H9 (cell line): Measurements from ENCODE around the gene SLC12A2. TPM values are rescaled to one million over a fixed set of nuclear protein-coding genes. Genes with fewer than 3 reads are reported as not detected.

ENCODE experiments used
- DNase-seq: peaks from one replicate; pipeline ENCODE4 v3.0.0-alpha.2; 2017
- H2AFZ ChIP-seq: one replicate; pipeline ENCODE4 v1.6.1; 2013; ENCODE audit warnings: mild to moderate bottlenecking, low read length, control low read depth, moderate library complexity
- H2AK5ac ChIP-seq: 2 replicates; pipeline ENCODE4 v1.6.1; 2013; ENCODE audit warnings: low read length, control low read depth, mixed read lengths; ENCODE audit not compliant: insufficient read length
- H2BK120ac ChIP-seq: one replicate; pipeline ENCODE4 v1.6.1; 2013; ENCODE audit warnings: low read depth, mild to moderate bottlenecking, low read length, control low read depth, inconsistent platforms; ENCODE audit not compliant: poor library complexity, severe bottlenecking
- H2BK12ac ChIP-seq: 2 replicates; pipeline ENCODE4 v1.6.1; 2013; ENCODE audit warnings: low read length, control low read depth, mixed read lengths, low read depth; ENCODE audit not compliant: insufficient read length
- H2BK15ac ChIP-seq: 2 replicates; pipeline ENCODE4 v1.6.1; 2013; ENCODE audit warnings: low read depth, low read length, control low read depth
- H2BK20ac ChIP-seq: one replicate; pipeline ENCODE4 v1.6.1; 2013; ENCODE audit warnings: low read depth, mild to moderate bottlenecking, low read length, control low read depth, inconsistent platforms; ENCODE audit not compliant: poor library complexity, severe bottlenecking
- H2BK5ac ChIP-seq: 2 replicates; pipeline ENCODE4 v1.6.1; 2013; ENCODE audit warnings: low read length, control low read depth, mixed read lengths; ENCODE audit not compliant: insufficient read length
- H3K14ac ChIP-seq: 2 replicates; pipeline ENCODE4 v1.6.1; 2013; ENCODE audit warnings: low read length, control low read depth; ENCODE audit not compliant: insufficient read depth
- H3K18ac ChIP-seq: 2 replicates; pipeline ENCODE4 v1.6.1; 2013; ENCODE audit warnings: low read depth, mild to moderate bottlenecking, mixed read lengths, low read length, control low read depth; ENCODE audit not compliant: insufficient read length
- H3K23ac ChIP-seq: 2 replicates; pipeline ENCODE4 v1.6.1; 2013; ENCODE audit warnings: low read length, control low read depth, mixed read lengths, low read depth; ENCODE audit not compliant: insufficient read length
- H3K23me2 ChIP-seq: 2 replicates; pipeline ENCODE4 v1.6.1; 2013; ENCODE audit warnings: low read depth, mild to moderate bottlenecking, mixed read lengths, low read length, control low read depth; ENCODE audit not compliant: insufficient read length, poor library complexity, severe bottlenecking
- H3K27ac ChIP-seq: 2 replicates; pipeline ENCODE4 v1.5.1; 2013; ENCODE audit warnings: low read length, control low read depth, mixed read lengths, low read depth; ENCODE audit not compliant: insufficient read length
- H3K27me3 ChIP-seq: 2 replicates; pipeline ENCODE4 v1.6.1; 2013; ENCODE audit warnings: low read length, control low read depth, inconsistent platforms; ENCODE audit not compliant: insufficient read depth
- H3K4ac ChIP-seq: 2 replicates; pipeline ENCODE4 v1.6.1; 2013; ENCODE audit warnings: low read depth, mild to moderate bottlenecking, control low read depth, inconsistent platforms, low read length, moderate library complexity
- H3K4me1 ChIP-seq: 2 replicates; pipeline ENCODE4 v1.6.1; 2013; ENCODE audit warnings: low read length, control low read depth, inconsistent platforms; ENCODE audit not compliant: insufficient read depth
- H3K4me2 ChIP-seq: 2 replicates; pipeline ENCODE4 v1.6.1; 2013; ENCODE audit warnings: low read length, control low read depth, mixed read lengths; ENCODE audit not compliant: insufficient read length, insufficient read depth
- H3K56ac ChIP-seq: 2 replicates; pipeline ENCODE4 v1.6.1; 2013; ENCODE audit warnings: low read depth, mild to moderate bottlenecking, mixed read lengths, low read length, control low read depth; ENCODE audit not compliant: insufficient read length
- H3K79me1 ChIP-seq: 2 replicates; pipeline ENCODE4 v1.6.1; 2013; ENCODE audit warnings: low read depth, mild to moderate bottlenecking, moderate library complexity, low read length, control low read depth, inconsistent platforms; ENCODE audit not compliant: insufficient read depth, poor library complexity, severe bottlenecking
- H3K79me2 ChIP-seq: 2 replicates; pipeline ENCODE4 v1.6.1; 2013; ENCODE audit warnings: low read length, control low read depth, inconsistent platforms; ENCODE audit not compliant: insufficient read depth
- H3K9ac ChIP-seq: 2 replicates; pipeline ENCODE4 v1.6.1; 2013; ENCODE audit warnings: low read length, control low read depth, mixed read lengths; ENCODE audit not compliant: insufficient read length; ENCODE audit errors: extremely low read depth
- H3K9me3 ChIP-seq: one replicate; pipeline ENCODE4 v1.6.1; 2013; ENCODE audit warnings: low read depth, low read length, inconsistent platforms; ENCODE audit not compliant: control insufficient read depth
- H3T11ph ChIP-seq: one replicate; pipeline ENCODE4 v1.6.1; 2013; ENCODE audit warnings: mild to moderate bottlenecking, low read length, control low read depth, inconsistent platforms
- H4K20me1 ChIP-seq: one replicate; pipeline ENCODE4 v1.6.1; 2013; ENCODE audit not compliant: control insufficient read depth, insufficient read length, insufficient read depth
- H4K5ac ChIP-seq: 2 replicates; pipeline ENCODE4 v1.6.1; 2013; ENCODE audit warnings: low read depth, mild to moderate bottlenecking, mixed read lengths, low read length, control low read depth; ENCODE audit not compliant: insufficient read length
- H4K8ac ChIP-seq: replicated peaks from 2 replicates; pipeline ENCODE4 v1.6.1; 2013; ENCODE audit warnings: low read length, control low read depth, mixed read lengths, low read depth; ENCODE audit not compliant: insufficient read length
- H4K91ac ChIP-seq: 2 replicates; pipeline ENCODE4 v1.6.1; 2013; ENCODE audit warnings: low read depth, mild to moderate bottlenecking, moderate library complexity, mixed read lengths, low read length, control low read depth; ENCODE audit not compliant: insufficient read length
- H3K27ac Mint-ChIP-seq, 3 experiments: 2 replicates in 2 of 3; 3 replicates in 1 of 3; pipeline ENCODE4 v1.8.0; 2020 to 2021; ENCODE audit warnings: mixed read lengths in 3 of 3, mild to moderate bottlenecking in 1 of 3, moderate library complexity in 1 of 3
- H3K27me3 Mint-ChIP-seq: 2 replicates; pipeline ENCODE4 v1.8.0; 2021; ENCODE audit warnings: low read depth, mild to moderate bottlenecking, moderate library complexity, mixed read lengths
- H3K36me3 Mint-ChIP-seq, 3 experiments: 2 replicates in 2 of 3; 3 replicates in 1 of 3; pipeline ENCODE4 v1.8.0; 2020 to 2021; ENCODE audit warnings: low read depth in 3 of 3, mixed read lengths in 3 of 3; ENCODE audit not compliant: insufficient read depth in 1 of 3
- H3K4me1 Mint-ChIP-seq, 2 experiments: 2 replicates each; pipeline ENCODE4 v1.8.0; 2020; ENCODE audit warnings: mixed read lengths in 2 of 2
- H3K4me3 Mint-ChIP-seq, 2 experiments: 2 replicates in 1 of 2; 3 replicates in 1 of 2; pipeline ENCODE4 v1.8.0; 2020 to 2021; ENCODE audit warnings: mild to moderate bottlenecking in 2 of 2, mixed read lengths in 2 of 2, moderate library complexity in 1 of 2
- H3K9me3 Mint-ChIP-seq, 2 experiments: 2 replicates in 1 of 2; 3 replicates in 1 of 2; pipeline ENCODE4 v1.8.0; 2020; ENCODE audit warnings: mild to moderate bottlenecking in 2 of 2, mixed read lengths in 2 of 2, moderate library complexity in 1 of 2
- WGBS: extraction: QIAGEN DNeasy Blood & Tissue Kit; methylation state at CpG from one replicate; pipeline ENCODE4 v1.1.7; 2013; ENCODE audit warnings: missing lambda C conversion rate, low lambda C conversion rate, mixed read lengths; ENCODE audit not compliant: insufficient read length; ENCODE audit errors: extremely low coverage; 5-methylcytosine and 5-hydroxymethylcytosine counted together
- total RNA-seq: library from RNA; stranded (reverse); gene quantifications from 2 replicates; pipeline ENCODE4 v1.2.1, GENCODE V29; 2021
- TF ChIP-seq, protein P1 (sequence below): fragments of 200-600 bp; sonication (generic); conservative IDR thresholded peaks from 3 replicates; pipeline ENCODE4 v1.8.0; 2021; ENCODE audit warnings: antibody characterized with exemption, mild to moderate bottlenecking

The SLC12A2 gene
- total RNA-seq, 1 experiment from 2014 or later: 17.9 TPM

DNA sequence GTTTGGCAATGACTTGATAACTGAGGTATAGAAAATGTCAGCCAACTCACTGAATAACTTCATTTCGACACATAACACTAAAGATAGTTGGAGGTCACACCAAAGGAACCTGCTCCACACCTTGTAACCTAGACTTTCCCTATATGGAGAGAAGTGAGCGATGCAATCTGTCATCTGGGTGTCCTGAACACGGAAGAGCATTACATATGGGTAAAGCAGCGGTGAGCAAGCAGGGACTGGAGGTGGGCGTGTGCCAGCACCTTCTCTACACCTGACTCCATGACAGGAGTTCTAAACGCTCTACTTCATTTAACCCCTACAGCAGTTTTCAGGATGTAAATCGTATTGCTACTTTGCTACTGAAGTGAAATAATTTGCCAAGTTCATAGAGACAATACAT lies 152.8 kb downstream of the SLC12A2 start:
- Histone ChIP-seq H4K91ac (no peak overlapping the region), H3K4ac (no peak overlapping the region), H2BK15ac (no peak overlapping the region), H3K4me2 (no peak overlapping the region), H3K27ac (no peak overlapping the region), H2BK120ac (no peak overlapping the region), H3K14ac (no peak overlapping the region), H2BK20ac (no peak overlapping the region), H3K27me3 (no peaks in the 10 kb centered on the region), H3K18ac (no peak overlapping the region), H3K9ac (no peak overlapping the region), H3K4me1 (no peaks in the 10 kb centered on the region), H2AFZ (no peak overlapping the region), H2BK5ac (no peak overlapping the region), H3K9me3 (no peaks in the 10 kb centered on the region), H2BK12ac (no peak overlapping the region), H3K23me2 (no peaks in the 10 kb centered on the region), H4K8ac (no peak overlapping the region), H3K79me2 (no peaks in the 10 kb centered on the region), H3T11ph (no peak overlapping the region), H4K20me1 (no peaks in the 10 kb centered on the region), H3K56ac (no peak overlapping the region), H3K79me1 (no peaks in the 10 kb centered on the region), H4K5ac (no peak overlapping the region), H3K23ac (no peak overlapping the region), H2AK5ac (no peak overlapping the region)
- TF ChIP-seq, protein P1, sequence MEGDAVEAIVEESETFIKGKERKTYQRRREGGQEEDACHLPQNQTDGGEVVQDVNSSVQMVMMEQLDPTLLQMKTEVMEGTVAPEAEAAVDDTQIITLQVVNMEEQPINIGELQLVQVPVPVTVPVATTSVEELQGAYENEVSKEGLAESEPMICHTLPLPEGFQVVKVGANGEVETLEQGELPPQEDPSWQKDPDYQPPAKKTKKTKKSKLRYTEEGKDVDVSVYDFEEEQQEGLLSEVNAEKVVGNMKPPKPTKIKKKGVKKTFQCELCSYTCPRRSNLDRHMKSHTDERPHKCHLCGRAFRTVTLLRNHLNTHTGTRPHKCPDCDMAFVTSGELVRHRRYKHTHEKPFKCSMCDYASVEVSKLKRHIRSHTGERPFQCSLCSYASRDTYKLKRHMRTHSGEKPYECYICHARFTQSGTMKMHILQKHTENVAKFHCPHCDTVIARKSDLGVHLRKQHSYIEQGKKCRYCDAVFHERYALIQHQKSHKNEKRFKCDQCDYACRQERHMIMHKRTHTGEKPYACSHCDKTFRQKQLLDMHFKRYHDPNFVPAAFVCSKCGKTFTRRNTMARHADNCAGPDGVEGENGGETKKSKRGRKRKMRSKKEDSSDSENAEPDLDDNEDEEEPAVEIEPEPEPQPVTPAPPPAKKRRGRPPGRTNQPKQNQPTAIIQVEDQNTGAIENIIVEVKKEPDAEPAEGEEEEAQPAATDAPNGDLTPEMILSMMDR: no peak
- WGBS: no CpG with 5 or more reads among the region's 7 CpGs
- no peaks in the 10 kb centered on the region for H3K36me3 Mint-ChIP-seq
- no peak for DNase-seq
- H3K4me1 Mint-ChIP-seq: peaks cover 10 to 13% of the 10 kb centered on the region in 2 experiments
- H3K4me3 Mint-ChIP-seq: no peak overlapping the region
- no peak overlapping the region for H3K27ac Mint-ChIP-seq
- no peaks in the 10 kb centered on the region for H3K27me3 Mint-ChIP-seq
- no peaks in the 10 kb centered on the region for H3K9me3 Mint-ChIP-seq
